ENCODE results near the gene FKBP2.
"Not testable (repeated sequence)": the region's sequence is repeated elsewhere in the genome, so short reads cannot be mapped to it uniquely, and the experiment has no call there.

Gene FKBP2

GRCh38 chr11:64235437-64236161 is 5.3 kb upstream of the FKBP2 start:
- H3K27ac Mint-ChIP-seq, result peak overlapping the region; percentile 72
- peaks cover 47% of the 10 kb centered on the region for H3K4me1 Mint-ChIP-seq
- H3K4me3 Mint-ChIP-seq, result peak overlapping the region; percentile 83
- DNase-seq (no peak), ATAC-seq (no peak)
- no peaks in the 10 kb centered on the region for H3K27me3 Mint-ChIP-seq
- no peaks in the 10 kb centered on the region for H3K9me3 Mint-ChIP-seq
- peaks cover 7% of the 10 kb centered on the region for H3K36me3 Mint-ChIP-seq (ENCODE audit: low read depth)

- Mint-ChIP-seq H3K36me3 (ENCODE audit: low read depth) (peaks cover 9% of the 10 kb centered on the region), H3K4me3 (no peak overlapping the region), H3K27me3 (no peaks in the 10 kb centered on the region), H3K27ac (no peak overlapping the region), H3K9me3 (no peaks in the 10 kb centered on the region), H3K4me1 (peaks cover 38% of the 10 kb centered on the region)
- ATAC-seq (no peak), DNase-seq (no peak)
Observed at GRCh38 chr11:64237484-64237951, 3.4 kb upstream of the FKBP2 start.

GRCh38 chr11:64238076-64238475 is 2.8 kb upstream of the FKBP2 start:
- DNase-seq (no peak), ATAC-seq (no peak)
- Mint-ChIP-seq H3K36me3 (ENCODE audit: low read depth) (peaks cover 11% of the 10 kb centered on the region), H3K4me1 (peaks cover 41% of the 10 kb centered on the region), H3K4me3 (no peak overlapping the region), H3K27ac (peak overlapping the region; percentile 49), H3K9me3 (no peaks in the 10 kb centered on the region), H3K27me3 (no peaks in the 10 kb centered on the region)

GRCh38 chr11:64238999-64239398 is 1.9 kb upstream of the FKBP2 start:
- H3K9me3 Mint-ChIP-seq, result no peaks in the 10 kb centered on the region
- H3K4me3 Mint-ChIP-seq, result peak overlapping the region; percentile 7
- ATAC-seq, result no peak
- peaks cover 19% of the 10 kb centered on the region for H3K36me3 Mint-ChIP-seq (ENCODE audit: low read depth)
- no peak for DNase-seq
- H3K27me3 Mint-ChIP-seq, result no peaks in the 10 kb centered on the region
- peaks cover 45% of the 10 kb centered on the region for H3K4me1 Mint-ChIP-seq
- H3K27ac Mint-ChIP-seq, result peak overlapping the region; percentile 93

GRCh38 chr11:64239662-64240434 is 1.0 kb upstream of the FKBP2 start:
- H3K36me3 Mint-ChIP-seq (ENCODE audit: low read depth), result peaks cover 19% of the 10 kb centered on the region
- peak overlapping the region; percentile 93 for H3K27ac Mint-ChIP-seq
- H3K4me3 Mint-ChIP-seq, result peak overlapping the region; percentile 87
- H3K9me3 Mint-ChIP-seq, result no peaks in the 10 kb centered on the region
- H3K27me3 Mint-ChIP-seq, result no peaks in the 10 kb centered on the region
- ATAC-seq (no peak), DNase-seq (no peak)
- H3K4me1 Mint-ChIP-seq, result peaks cover 47% of the 10 kb centered on the region

- H3K27ac Mint-ChIP-seq, result peak overlapping the region; percentile 93
Observed at GRCh38 chr11:64241241-64241490, 271 bp downstream of the FKBP2 start.

GRCh38 chr11:64241491-64242374 is 838 bp downstream of the FKBP2 start:
- H3K36me3 Mint-ChIP-seq (ENCODE audit: low read depth), result peaks cover 21% of the 10 kb centered on the region
- H3K27me3 Mint-ChIP-seq, result no peaks in the 10 kb centered on the region
- peak overlapping the region; percentile 87 for H3K4me3 Mint-ChIP-seq
- H3K27ac Mint-ChIP-seq, result peak overlapping the region; percentile 93
- H3K9me3 Mint-ChIP-seq, result no peaks in the 10 kb centered on the region
- peaks cover 38% of the 10 kb centered on the region for H3K4me1 Mint-ChIP-seq
- peak; percentile 64 for ATAC-seq
- peak; percentile 48 for DNase-seq

More at GRCh38 chr11:64241241-64241490, 271 bp downstream of the FKBP2 start:
- Mint-ChIP-seq H3K27me3 (no peaks in the 10 kb centered on the region), H3K4me3 (peak overlapping the region; percentile 87), H3K9me3 (no peaks in the 10 kb centered on the region), H3K36me3 (ENCODE audit: low read depth) (peaks cover 21% of the 10 kb centered on the region), H3K4me1 (peaks cover 39% of the 10 kb centered on the region)
- ATAC-seq (peak; percentile 76), DNase-seq (peak; percentile 100)

- peak overlapping the region; percentile 86 for H3K27ac Mint-ChIP-seq
- H3K4me3 Mint-ChIP-seq, result peak overlapping the region; percentile 87
- peaks cover 14% of the 10 kb centered on the region for H3K36me3 Mint-ChIP-seq (ENCODE audit: low read depth)
- H3K4me1 Mint-ChIP-seq, result peaks cover 45% of the 10 kb centered on the region
- no peaks in the 10 kb centered on the region for H3K27me3 Mint-ChIP-seq
- no peaks in the 10 kb centered on the region for H3K9me3 Mint-ChIP-seq
- DNase-seq, result no peak
- no peak for ATAC-seq
Observed at GRCh38 chr11:64243236-64243854, 2.5 kb downstream of the FKBP2 start.

GRCh38 chr11:64244107-64244506 is 3.2 kb downstream of the FKBP2 start:
- ATAC-seq (no peak), DNase-seq (no peak)
- H3K27me3 Mint-ChIP-seq, result no peaks in the 10 kb centered on the region
- peaks cover 14% of the 10 kb centered on the region for H3K36me3 Mint-ChIP-seq (ENCODE audit: low read depth)
- peak overlapping the region; percentile 22 for H3K27ac Mint-ChIP-seq
- H3K4me3 Mint-ChIP-seq, result peak overlapping the region; percentile 87
- no peaks in the 10 kb centered on the region for H3K9me3 Mint-ChIP-seq
- peaks cover 41% of the 10 kb centered on the region for H3K4me1 Mint-ChIP-seq

- no peaks in the 10 kb centered on the region for H3K9me3 Mint-ChIP-seq
- H3K36me3 Mint-ChIP-seq (ENCODE audit: low read depth), result peaks cover 14% of the 10 kb centered on the region
- peaks cover 37% of the 10 kb centered on the region for H3K4me1 Mint-ChIP-seq
- H3K27me3 Mint-ChIP-seq, result no peaks in the 10 kb centered on the region
- H3K27ac Mint-ChIP-seq, result peak overlapping the region; percentile 96
- DNase-seq (no peak), ATAC-seq (no peak)
- H3K4me3 Mint-ChIP-seq, result peak overlapping the region; percentile 92
Observed at GRCh38 chr11:64244966-64245365, 4.1 kb downstream of the FKBP2 start.

GRCh38 chr11:64245401-64245796 is 4.5 kb downstream of the FKBP2 start:
- no peaks in the 10 kb centered on the region for H3K9me3 Mint-ChIP-seq
- no peak for DNase-seq

GRCh38 chr11:64245797-64246620 is 5.1 kb downstream of the FKBP2 start:
- Mint-ChIP-seq H3K4me1 (peaks cover 34% of the 10 kb centered on the region), H3K9me3 (no peaks in the 10 kb centered on the region), H3K36me3 (ENCODE audit: low read depth) (peaks cover 14% of the 10 kb centered on the region), H3K27ac (peak overlapping the region; percentile 96), H3K4me3 (peak overlapping the region; percentile 92), H3K27me3 (no peaks in the 10 kb centered on the region)
- DNase-seq (peak; percentile 80), ATAC-seq (peak; percentile 29)

More at GRCh38 chr11:64245401-64245796, 4.5 kb downstream of the FKBP2 start:
- peak overlapping the region; percentile 92 for H3K4me3 Mint-ChIP-seq
- ATAC-seq, result no peak
- no peaks in the 10 kb centered on the region for H3K27me3 Mint-ChIP-seq
- peak overlapping the region; percentile 96 for H3K27ac Mint-ChIP-seq
- H3K4me1 Mint-ChIP-seq, result peaks cover 35% of the 10 kb centered on the region
- H3K36me3 Mint-ChIP-seq (ENCODE audit: low read depth), result peaks cover 14% of the 10 kb centered on the region

- Mint-ChIP-seq H3K4me3 (peak overlapping the region; percentile 83), H3K36me3 (ENCODE audit: low read depth) (peaks cover 14% of the 10 kb centered on the region), H3K4me1 (peaks cover 34% of the 10 kb centered on the region)
- ATAC-seq, H3K9me3 Mint-ChIP-seq, DNase-seq, H3K27me3 Mint-ChIP-seq, H3K27ac Mint-ChIP-seq: not testable (repeated sequence)
Observed at GRCh38 chr11:64246621-64246870, 5.7 kb downstream of the FKBP2 start.
